Stimulated activated effector memory CD8-positive, alpha-beta T cell treated with anti-CD3 and anti-CD28 coated beads, Interleukin-12 subunit alpha, Interleukin-12 subunit beta, amount 100 ng/mL, for 72 hours (primary cell): Measurements from ENCODE around the gene SLC9A3.
"Not testable (repeated sequence)": the region's sequence is repeated elsewhere in the genome, so short reads cannot be mapped to it uniquely, and the experiment has no call there.

Experiments used
- ATAC-seq: fragments of 150-1000 bp; cut with Tn5 transposase; 2 replicates; pipeline ENCODE4 v1.10.0; 2021
- DNase-seq, 2 donors: peaks; one replicate each; pipeline ENCODE4 v3.0.0; 2021 to 2022; ENCODE audit warnings: low spot score in 2 of 2
- H3K27ac Mint-ChIP-seq: one replicate; pipeline ENCODE4 v1.8.0; 2022; ENCODE audit warnings: mild to moderate bottlenecking, mixed read lengths
- H3K36me3 Mint-ChIP-seq: one replicate; pipeline ENCODE4 v1.8.0; 2022; ENCODE audit warnings: mild to moderate bottlenecking, mixed read lengths
- H3K4me1 Mint-ChIP-seq: one replicate; pipeline ENCODE4 v1.8.0; 2022; ENCODE audit warnings: mixed read lengths
- H3K4me3 Mint-ChIP-seq: one replicate; pipeline ENCODE4 v1.8.0; 2022; ENCODE audit warnings: mild to moderate bottlenecking, mixed read lengths
- H3K9me3 Mint-ChIP-seq: one replicate; pipeline ENCODE4 v1.8.0; 2022; ENCODE audit warnings: mixed read lengths

Gene SLC9A3

GRCh38 chr5:497090-497700 is 27.1 kb downstream of the SLC9A3 start:
- Mint-ChIP-seq H3K9me3 (no peaks in the 10 kb centered on the region), H3K36me3 (no peaks in the 10 kb centered on the region), H3K27ac (no peak overlapping the region), H3K4me1 (no peaks in the 10 kb centered on the region), H3K4me3 (no peak overlapping the region)
- DNase-seq (no peak), ATAC-seq (no peak)

- no peaks in the 10 kb centered on the region for H3K36me3 Mint-ChIP-seq
- no peaks in the 10 kb centered on the region for H3K9me3 Mint-ChIP-seq
- no peak overlapping the region for H3K27ac Mint-ChIP-seq
- ATAC-seq: no peak
- H3K4me3 Mint-ChIP-seq: no peak overlapping the region
- no peaks in the 10 kb centered on the region for H3K4me1 Mint-ChIP-seq
- DNase-seq: no peak
Observed at GRCh38 chr5:496028-496427, 28.2 kb downstream of the SLC9A3 start.

GRCh38 chr5:494667-495255 is 29.5 kb downstream of the SLC9A3 start:
- Mint-ChIP-seq H3K27ac (no peak overlapping the region), H3K36me3 (no peaks in the 10 kb centered on the region), H3K4me3 (no peak overlapping the region), H3K9me3 (no peaks in the 10 kb centered on the region), H3K4me1 (no peaks in the 10 kb centered on the region)
- ATAC-seq (no peak), DNase-seq (no peak)

GRCh38 chr5:493758-494157 is 30.5 kb downstream of the SLC9A3 start:
- Mint-ChIP-seq H3K4me3 (no peak overlapping the region), H3K36me3 (no peaks in the 10 kb centered on the region), H3K9me3 (no peaks in the 10 kb centered on the region), H3K4me1 (no peaks in the 10 kb centered on the region), H3K27ac (no peak overlapping the region)
- DNase-seq (no peak), ATAC-seq (no peak)

DNA sequence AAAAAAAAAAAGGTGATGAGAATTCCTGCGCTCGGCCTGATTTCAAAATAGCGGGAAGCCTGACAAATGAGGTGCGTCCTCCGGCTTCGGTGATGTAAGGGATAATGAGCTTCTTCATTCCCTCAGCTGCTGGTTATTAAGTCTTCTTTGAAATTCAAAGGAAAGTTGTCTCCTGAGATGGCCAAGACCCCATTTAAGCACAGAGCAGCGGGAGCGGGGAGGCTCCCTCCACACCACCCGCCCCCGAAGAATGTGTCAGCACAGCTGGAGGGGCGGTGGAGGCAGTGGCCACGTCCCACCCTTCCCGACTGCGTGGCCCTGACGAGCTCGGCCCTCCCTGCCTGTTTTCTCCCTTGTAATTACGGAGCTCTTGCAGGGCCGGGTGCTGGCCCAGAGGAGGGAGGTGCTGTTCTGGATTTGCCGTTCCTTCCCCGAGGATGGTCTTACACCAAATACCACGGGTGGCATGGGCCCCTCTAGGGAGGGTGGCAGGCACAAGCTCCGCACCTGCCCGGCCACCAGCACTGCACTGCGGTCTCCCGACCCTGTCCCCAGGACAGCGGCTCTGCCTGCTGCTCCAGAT is 31.0 kb downstream of the SLC9A3 start:
- Mint-ChIP-seq H3K36me3 (no peaks in the 10 kb centered on the region), H3K4me1 (no peaks in the 10 kb centered on the region)
- ATAC-seq: peak; percentile 11

GRCh38 chr5:492314-492893 is 31.8 kb downstream of the SLC9A3 start:
- Mint-ChIP-seq H3K27ac (no peak overlapping the region), H3K4me1 (no peaks in the 10 kb centered on the region), H3K9me3 (no peaks in the 10 kb centered on the region), H3K4me3 (no peak overlapping the region), H3K36me3 (no peaks in the 10 kb centered on the region)
- DNase-seq: no peak
- no peak for ATAC-seq

More for the DNA sequence above, 31.0 kb downstream of the SLC9A3 start:
- Mint-ChIP-seq H3K9me3 (no peaks in the 10 kb centered on the region), H3K27ac (no peak overlapping the region), H3K4me3 (no peak overlapping the region)
- no peak for DNase-seq

- H3K27ac Mint-ChIP-seq: no peak overlapping the region
- no peak for ATAC-seq
- no peaks in the 10 kb centered on the region for H3K9me3 Mint-ChIP-seq
- no peak for DNase-seq
- no peaks in the 10 kb centered on the region for H3K4me1 Mint-ChIP-seq
- H3K36me3 Mint-ChIP-seq: no peaks in the 10 kb centered on the region
- H3K4me3 Mint-ChIP-seq: no peak overlapping the region
Observed at GRCh38 chr5:491856-492155, 32.4 kb downstream of the SLC9A3 start.

DNA sequence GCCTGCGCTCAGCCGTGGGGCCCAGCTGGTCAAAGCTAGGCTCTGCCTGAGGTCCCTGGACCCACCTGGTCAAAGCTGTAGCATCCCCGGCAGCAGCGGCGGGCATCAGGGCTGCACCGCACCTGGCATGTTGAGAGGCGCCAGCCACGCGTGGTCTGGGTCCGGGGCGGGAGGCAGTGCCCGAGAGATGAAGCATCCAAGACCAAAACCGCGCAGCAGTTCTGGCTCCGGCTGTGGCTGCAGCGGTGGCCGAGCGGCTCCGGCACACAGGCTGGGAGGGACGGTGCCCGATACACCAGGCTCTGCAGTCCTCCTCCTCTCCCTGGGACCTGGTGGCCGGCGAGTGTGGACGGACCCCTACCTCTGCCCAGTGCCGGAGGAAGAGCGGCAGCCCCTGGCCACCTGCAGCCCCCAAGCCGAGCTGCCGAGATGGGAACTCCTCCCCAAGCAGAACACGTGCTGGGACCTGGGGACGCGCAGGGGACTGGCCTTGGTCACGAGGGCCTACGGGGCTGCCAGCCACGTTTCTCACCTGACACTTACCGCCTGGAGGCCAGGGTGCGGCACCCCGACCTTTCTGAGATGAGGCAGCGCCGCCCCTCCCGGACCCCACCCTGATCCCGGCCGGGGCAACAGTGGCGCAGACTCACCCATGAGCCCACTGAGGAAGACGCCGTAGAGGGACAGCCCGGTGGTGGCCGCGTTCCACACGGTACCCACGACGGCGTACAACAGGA is 33.0 kb downstream of the SLC9A3 start:
- no peak overlapping the region for H3K27ac Mint-ChIP-seq
- ATAC-seq (no peak), DNase-seq (no peak)
- no peaks in the 10 kb centered on the region for H3K36me3 Mint-ChIP-seq
- H3K9me3 Mint-ChIP-seq: no peaks in the 10 kb centered on the region
- H3K4me3 Mint-ChIP-seq: no peak overlapping the region
- no peaks in the 10 kb centered on the region for H3K4me1 Mint-ChIP-seq

- Mint-ChIP-seq H3K4me3 (no peak overlapping the region), H3K27ac (no peak overlapping the region), H3K9me3 (no peaks in the 10 kb centered on the region), H3K36me3 (no peaks in the 10 kb centered on the region), H3K4me1 (no peaks in the 10 kb centered on the region)
- DNase-seq (no peak), ATAC-seq (no peak)
Observed at GRCh38 chr5:490116-491106, 33.8 kb downstream of the SLC9A3 start.

DNA sequence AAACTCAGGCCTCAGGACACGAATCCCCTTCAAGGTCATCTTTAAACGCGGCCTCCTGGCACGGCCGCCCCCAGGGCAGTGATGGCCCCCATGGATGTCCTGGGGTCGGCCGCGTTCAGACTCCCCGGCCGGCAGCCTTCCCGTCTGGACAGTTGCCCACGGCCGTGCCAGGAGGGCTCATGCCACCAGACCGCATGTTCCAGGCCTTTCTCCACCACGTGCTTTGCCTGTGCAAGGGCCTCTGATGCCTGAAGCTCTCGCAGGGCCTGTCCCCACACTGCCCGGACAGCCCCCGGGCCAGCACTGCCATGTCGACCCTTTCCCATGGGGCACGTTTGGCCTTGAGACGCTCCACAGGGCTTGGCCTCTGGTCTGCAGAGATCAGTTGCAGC is 34.6 kb downstream of the SLC9A3 start:
- H3K27ac Mint-ChIP-seq: no peak overlapping the region
- H3K4me1 Mint-ChIP-seq: no peaks in the 10 kb centered on the region
- no peak overlapping the region for H3K4me3 Mint-ChIP-seq
- no peak for DNase-seq
- H3K36me3 Mint-ChIP-seq: no peaks in the 10 kb centered on the region
- no peaks in the 10 kb centered on the region for H3K9me3 Mint-ChIP-seq
- no peak for ATAC-seq

- H3K36me3 Mint-ChIP-seq: no peaks in the 10 kb centered on the region
- no peak overlapping the region for H3K4me3 Mint-ChIP-seq
- DNase-seq (no peak), ATAC-seq (no peak)
- H3K27ac Mint-ChIP-seq: no peak overlapping the region
- H3K4me1 Mint-ChIP-seq: no peaks in the 10 kb centered on the region
- no peaks in the 10 kb centered on the region for H3K9me3 Mint-ChIP-seq
Observed at GRCh38 chr5:488744-489688, 35.2 kb downstream of the SLC9A3 start.

- Mint-ChIP-seq H3K36me3 (no peaks in the 10 kb centered on the region), H3K27ac (no peak overlapping the region), H3K4me1 (no peaks in the 10 kb centered on the region), H3K9me3 (no peaks in the 10 kb centered on the region), H3K4me3 (no peak overlapping the region)
- DNase-seq (no peak), ATAC-seq (no peak)
Observed at GRCh38 chr5:488241-488640, 36.0 kb downstream of the SLC9A3 start.

GRCh38 chr5:486597-486996 is 37.7 kb downstream of the SLC9A3 start:
- H3K4me3 Mint-ChIP-seq, H3K4me1 Mint-ChIP-seq, DNase-seq, H3K9me3 Mint-ChIP-seq, H3K36me3 Mint-ChIP-seq, ATAC-seq, H3K27ac Mint-ChIP-seq: not testable (repeated sequence)

- DNase-seq: no peak
- H3K36me3 Mint-ChIP-seq: no peaks in the 10 kb centered on the region
- H3K9me3 Mint-ChIP-seq: no peaks in the 10 kb centered on the region
- H3K27ac Mint-ChIP-seq: no peak overlapping the region
- ATAC-seq: peak; percentile 26
- H3K4me1 Mint-ChIP-seq: no peaks in the 10 kb centered on the region
- no peak overlapping the region for H3K4me3 Mint-ChIP-seq
Observed at GRCh38 chr5:485946-486491, 38.2 kb downstream of the SLC9A3 start.
